Measurements from ENCODE around the gene DMD.

The DMD gene

GRCh38 chrX:31112226-31112999, 2098.9 kb downstream of the DMD start:
- no peak overlapping the region for H3K4me3 Mint-ChIP-seq
- no peaks in the 10 kb centered on the region for H3K4me1 Mint-ChIP-seq
- no peaks in the 10 kb centered on the region for H3K27me3 Mint-ChIP-seq (ENCODE audit: low read depth)
- no peak overlapping the region for H3K27ac Mint-ChIP-seq
- no peaks in the 10 kb centered on the region for H3K36me3 Mint-ChIP-seq (ENCODE audit: low read depth)
- H3K9me3 Mint-ChIP-seq = peaks cover 19% of the 10 kb centered on the region
- no peak for TF ChIP-seq CTCF (IDR thresholded peaks at IDR 0.05; ENCODE audit: unreplicated experiment in 3 of 3)

GRCh38 chrX:31110657-31111056, 2100.7 kb downstream of the DMD start:
- no peaks in the 10 kb centered on the region for H3K4me1 Mint-ChIP-seq
- H3K4me3 Mint-ChIP-seq = no peak overlapping the region
- no peaks in the 10 kb centered on the region for H3K36me3 Mint-ChIP-seq (ENCODE audit: low read depth)
- H3K9me3 Mint-ChIP-seq = peaks cover 24% of the 10 kb centered on the region
- H3K27ac Mint-ChIP-seq = no peak overlapping the region
- TF ChIP-seq CTCF (IDR thresholded peaks at IDR 0.05; ENCODE audit: unreplicated experiment in 3 of 3) = no peak
- no peaks in the 10 kb centered on the region for H3K27me3 Mint-ChIP-seq (ENCODE audit: low read depth)

- Mint-ChIP-seq H3K36me3 (ENCODE audit: low read depth) (no peaks in the 10 kb centered on the region), H3K27ac (no peak overlapping the region), H3K4me1 (no peaks in the 10 kb centered on the region), H3K9me3 (peaks cover 32% of the 10 kb centered on the region), H3K27me3 (ENCODE audit: low read depth) (no peaks in the 10 kb centered on the region), H3K4me3 (no peak overlapping the region)
- TF ChIP-seq CTCF (IDR thresholded peaks at IDR 0.05; ENCODE audit: unreplicated experiment in 3 of 3) = no peak
Observed at GRCh38 chrX:31099536-31100090, 2111.7 kb downstream of the DMD start.

GRCh38 chrX:31098079-31098478, 2113.3 kb downstream of the DMD start:
- Mint-ChIP-seq H3K27me3 (ENCODE audit: low read depth) (no peaks in the 10 kb centered on the region), H3K4me1 (no peaks in the 10 kb centered on the region), H3K36me3 (ENCODE audit: low read depth) (no peaks in the 10 kb centered on the region), H3K27ac (no peak overlapping the region), H3K9me3 (peaks cover 32% of the 10 kb centered on the region), H3K4me3 (no peak overlapping the region)
- no peak for TF ChIP-seq CTCF (IDR thresholded peaks at IDR 0.05; ENCODE audit: unreplicated experiment in 3 of 3)

- Mint-ChIP-seq H3K4me1 (no peaks in the 10 kb centered on the region), H3K36me3 (ENCODE audit: low read depth) (no peaks in the 10 kb centered on the region), H3K27ac (no peak overlapping the region), H3K9me3 (peaks cover 34% of the 10 kb centered on the region), H3K27me3 (ENCODE audit: low read depth) (no peaks in the 10 kb centered on the region), H3K4me3 (no peak overlapping the region)
- TF ChIP-seq CTCF (IDR thresholded peaks at IDR 0.05; ENCODE audit: unreplicated experiment in 3 of 3) = no peak
Observed at GRCh38 chrX:31093639-31093975, 2117.7 kb downstream of the DMD start.
